ENCODE measurements around the gene TMEFF2. TPM values are rescaled to one million over a fixed set of nuclear protein-coding genes. Genes with fewer than 3 reads are reported as not detected.

TMEFF2 gene
- polyA plus RNA-seq, 1 of the 3 experiments (the other 2 are of a cell fraction) = 5.4 TPM

DNA sequence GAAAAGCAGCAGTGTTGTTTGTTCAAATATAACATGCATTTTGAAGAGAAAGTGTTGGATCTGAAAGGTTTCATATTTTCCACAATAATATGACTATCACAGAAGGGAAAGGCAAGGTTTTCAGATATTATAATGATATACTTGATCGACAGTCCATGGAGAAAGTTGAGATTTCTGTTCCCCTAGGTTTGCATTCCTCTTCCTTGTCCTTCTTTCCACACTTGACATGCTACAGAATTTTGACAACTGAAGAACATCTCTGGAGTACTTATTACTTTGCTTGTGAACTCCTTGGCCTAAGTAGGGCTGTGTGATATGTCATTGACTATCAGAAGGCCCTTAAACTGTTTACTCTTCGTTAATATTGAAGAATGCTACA is 46.5 kb downstream of the TMEFF2 start:
- 78% methylated on average over 2 of the region's 2 CpGs for WGBS (ENCODE audit: low lambda C conversion rate)
- peak overlapping the region; percentile 39 to 82; a peak in 3 of 4 replicates for H3K27ac ChIP-seq (ENCODE audit: low read depth in 2 of 2, low read length in 1 of 2)
- ChIA-PET POLR2A (no interaction called here), CTCF (interaction anchor here (4.1 kb wide), 1 partner anchor 14 kb away, joined by 35 read pairs; no protein-coding TSS in a partner anchor)
- no peaks in the 10 kb centered on the region for H3K9me3 ChIP-seq
- H2AFZ ChIP-seq (ENCODE audit: low read depth) = peak overlapping the region; percentile 35
- TF ChIP-seq MXI1 (IDR thresholded peaks at IDR 0.05; ENCODE audit: low read depth, low read length) (no peak), YY1 (IDR thresholded peaks at IDR 0.05; ENCODE audit: low read depth) (no peak), TCF12 (IDR thresholded peaks at IDR 0.05) (no peak), RFX5 (IDR thresholded peaks at IDR 0.05; ENCODE audit: low read length) (no peak)
- peaks cover 18% of the 10 kb centered on the region for H3F3A ChIP-seq (replicated peaks; ENCODE audit: insufficient read depth)
- no peaks in the 10 kb centered on the region for H4K20me1 ChIP-seq (ENCODE audit: insufficient read depth)
- H3K27me3 ChIP-seq (ENCODE audit: insufficient read depth) = no peaks in the 10 kb centered on the region
- no peak overlapping the region for H3K4me3 ChIP-seq (ENCODE audit: low read depth in 2 of 2, low read length in 1 of 2)
- no peak for DNase-seq
- no peaks in the 10 kb centered on the region for H3K9me2 ChIP-seq
- H3K36me3 ChIP-seq (replicated peaks in 1 of 2; ENCODE audit: control insufficient read depth in 1 of 2, insufficient read depth in 2 of 2, low read length in 1 of 2) = no peaks in the 10 kb centered on the region
- peaks cover 0 to 24% of the 10 kb centered on the region in 2 experiments; a peak in 3 of 4 replicates for H3K4me1 ChIP-seq (ENCODE audit: control insufficient read depth in 1 of 2, insufficient read depth in 2 of 2, low read depth in 1 of 2, low read length in 1 of 2)
- H3K79me2 ChIP-seq (ENCODE audit: insufficient read depth) = no peaks in the 10 kb centered on the region
- H3K4me2 ChIP-seq = no peak overlapping the region
- no peak overlapping the region for H3K9ac ChIP-seq

DNA sequence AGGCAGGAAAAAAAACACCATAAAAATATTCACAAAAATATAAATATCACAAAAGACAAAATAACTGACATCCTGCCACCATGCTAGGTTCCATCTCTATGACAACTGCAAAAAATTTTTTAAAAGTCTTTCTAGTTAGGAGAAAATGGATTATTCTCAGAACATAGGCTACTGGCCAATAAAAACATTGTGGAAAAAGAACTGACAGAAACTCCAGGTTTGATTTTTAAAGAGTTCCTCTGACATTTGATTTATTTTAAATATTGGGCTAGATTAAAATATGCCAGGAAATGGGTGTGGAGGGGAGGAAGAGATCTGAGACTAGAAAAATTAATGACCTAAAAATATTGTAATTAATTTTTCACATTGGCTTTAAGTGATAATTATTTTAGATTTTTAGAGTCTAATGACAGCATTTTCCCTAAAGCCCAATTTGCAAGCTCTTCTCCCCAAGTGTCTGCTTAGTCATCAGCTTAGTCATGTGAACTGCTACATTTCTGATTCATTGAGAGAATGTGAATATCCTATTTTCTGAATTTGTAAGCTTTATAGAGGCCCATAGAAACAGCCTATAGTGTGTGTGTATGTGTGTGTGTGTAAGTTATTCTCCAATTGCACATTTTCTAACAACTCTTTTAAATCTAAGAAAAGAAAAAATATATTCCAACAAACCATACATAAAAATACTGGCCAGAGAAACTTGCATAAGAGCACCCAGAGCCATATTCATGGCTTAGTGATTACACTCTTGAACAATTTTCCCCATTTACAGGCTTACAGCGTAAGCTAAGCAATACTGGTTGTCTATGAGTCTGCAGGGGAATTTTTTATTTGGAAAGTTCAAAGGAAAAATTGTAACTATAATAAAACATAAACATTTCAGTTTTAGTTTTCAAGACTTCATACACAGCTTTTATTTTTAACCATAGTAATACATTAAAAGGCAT is 48.4 kb downstream of the TMEFF2 start:
- Histone ChIP-seq H4K20me1 (ENCODE audit: insufficient read depth) (no peaks in the 10 kb centered on the region), H3K9me3 (no peaks in the 10 kb centered on the region), H3K4me1 (ENCODE audit: control insufficient read depth in 1 of 2, insufficient read depth in 2 of 2, low read depth in 1 of 2, low read length in 1 of 2) (peaks cover 0 to 24% of the 10 kb centered on the region in 2 experiments; a peak in 3 of 4 replicates), H2AFZ (ENCODE audit: low read depth) (peak overlapping the region; percentile 53; the same call in 1 of the 2 replicates), H3K4me3 (ENCODE audit: low read depth in 2 of 2, low read length in 1 of 2) (no peak overlapping the region; a peak in 1 of 4 replicates), H3F3A (replicated peaks; ENCODE audit: insufficient read depth) (peaks cover 18% of the 10 kb centered on the region), H3K79me2 (ENCODE audit: insufficient read depth) (no peaks in the 10 kb centered on the region), H3K9ac (peak overlapping the region; percentile 16; the same call in 1 of the 2 replicates), H3K36me3 (replicated peaks in 1 of 2; ENCODE audit: control insufficient read depth in 1 of 2, insufficient read depth in 2 of 2, low read length in 1 of 2) (no peaks in the 10 kb centered on the region), H3K27me3 (ENCODE audit: insufficient read depth) (no peaks in the 10 kb centered on the region), H3K9me2 (no peaks in the 10 kb centered on the region), H3K4me2 (peak overlapping the region; percentile 25; the same call in 1 of the 2 replicates), H3K27ac (ENCODE audit: low read depth in 2 of 2, low read length in 1 of 2) (peak overlapping the region; percentile 69 to 71; a peak in 3 of 4 replicates)
- WGBS (ENCODE audit: low lambda C conversion rate) = 86% methylated on average over 1 of the region's 1 CpG
- no peak for DNase-seq
- TF ChIP-seq, protein P1, sequence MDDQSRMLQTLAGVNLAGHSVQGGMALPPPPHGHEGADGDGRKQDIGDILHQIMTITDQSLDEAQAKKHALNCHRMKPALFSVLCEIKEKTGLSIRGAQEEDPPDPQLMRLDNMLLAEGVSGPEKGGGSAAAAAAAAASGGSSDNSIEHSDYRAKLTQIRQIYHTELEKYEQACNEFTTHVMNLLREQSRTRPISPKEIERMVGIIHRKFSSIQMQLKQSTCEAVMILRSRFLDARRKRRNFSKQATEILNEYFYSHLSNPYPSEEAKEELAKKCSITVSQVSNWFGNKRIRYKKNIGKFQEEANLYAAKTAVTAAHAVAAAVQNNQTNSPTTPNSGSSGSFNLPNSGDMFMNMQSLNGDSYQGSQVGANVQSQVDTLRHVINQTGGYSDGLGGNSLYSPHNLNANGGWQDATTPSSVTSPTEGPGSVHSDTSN (IDR thresholded peaks at IDR 0.05) = peak; percentile 10; the same call in 1 of the 2 replicates
- TF ChIP-seq TCF12 (IDR thresholded peaks at IDR 0.05) (0 out of 2 replicates have a peak, but pooled peaks have one; percentile 16), SMC3 (IDR thresholded peaks at IDR 0.05; ENCODE audit: low read depth, low read length) (no peak), RXRA (IDR thresholded peaks at IDR 0.05; ENCODE audit: borderline replicate concordance, low read depth) (no peak), TEAD4 (IDR thresholded peaks at IDR 0.05; ENCODE audit: borderline replicate concordance, insufficient read depth) (0 out of 2 replicates have a peak, but pooled peaks have one; percentile 22), FOSL2 (IDR thresholded peaks at IDR 0.05; ENCODE audit: borderline replicate concordance, low read depth) (peak; percentile 85; the same call in 1 of the 2 replicates), JUND (IDR thresholded peaks at IDR 0.05) (peak; percentile 63)
- TF ChIP-seq, protein P2, sequence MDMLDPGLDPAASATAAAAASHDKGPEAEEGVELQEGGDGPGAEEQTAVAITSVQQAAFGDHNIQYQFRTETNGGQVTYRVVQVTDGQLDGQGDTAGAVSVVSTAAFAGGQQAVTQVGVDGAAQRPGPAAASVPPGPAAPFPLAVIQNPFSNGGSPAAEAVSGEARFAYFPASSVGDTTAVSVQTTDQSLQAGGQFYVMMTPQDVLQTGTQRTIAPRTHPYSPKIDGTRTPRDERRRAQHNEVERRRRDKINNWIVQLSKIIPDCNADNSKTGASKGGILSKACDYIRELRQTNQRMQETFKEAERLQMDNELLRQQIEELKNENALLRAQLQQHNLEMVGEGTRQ (IDR thresholded peaks at IDR 0.05; ENCODE audit: borderline replicate concordance, low read depth, low read length) = no peak
- TF ChIP-seq, protein P3, sequence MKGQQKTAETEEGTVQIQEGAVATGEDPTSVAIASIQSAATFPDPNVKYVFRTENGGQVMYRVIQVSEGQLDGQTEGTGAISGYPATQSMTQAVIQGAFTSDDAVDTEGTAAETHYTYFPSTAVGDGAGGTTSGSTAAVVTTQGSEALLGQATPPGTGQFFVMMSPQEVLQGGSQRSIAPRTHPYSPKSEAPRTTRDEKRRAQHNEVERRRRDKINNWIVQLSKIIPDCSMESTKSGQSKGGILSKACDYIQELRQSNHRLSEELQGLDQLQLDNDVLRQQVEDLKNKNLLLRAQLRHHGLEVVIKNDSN (IDR thresholded peaks at IDR 0.05; ENCODE audit: borderline replicate concordance, low read depth) = 0 out of 2 replicates have a peak, but pooled peaks have one; percentile 7
- POLR2A ChIA-PET = no interaction called here
- CTCF ChIA-PET = interaction anchor here (1.4 to 4.1 kb wide), 2 partner anchors 16 to 334 kb away, joined by 5 to 35 read pairs; no protein-coding TSS in a partner anchor
